H9 (cell line): ENCODE measurements around the gene MSANTD2. TPM values are rescaled to one million over a fixed set of nuclear protein-coding genes. Genes with fewer than 3 reads are reported as not detected.

Experiments used
- DNase-seq: peaks from one replicate; pipeline ENCODE4 v3.0.0-alpha.2; 2017
- H2AFZ ChIP-seq: one replicate; pipeline ENCODE4 v1.6.1; 2013; ENCODE audit warnings: mild to moderate bottlenecking, low read length, control low read depth, moderate library complexity
- H2AK5ac ChIP-seq: 2 replicates; pipeline ENCODE4 v1.6.1; 2013; ENCODE audit warnings: low read length, control low read depth, mixed read lengths; ENCODE audit not compliant: insufficient read length
- H2BK120ac ChIP-seq: one replicate; pipeline ENCODE4 v1.6.1; 2013; ENCODE audit warnings: low read depth, mild to moderate bottlenecking, low read length, control low read depth, inconsistent platforms; ENCODE audit not compliant: poor library complexity, severe bottlenecking
- H2BK12ac ChIP-seq: 2 replicates; pipeline ENCODE4 v1.6.1; 2013; ENCODE audit warnings: low read length, control low read depth, mixed read lengths, low read depth; ENCODE audit not compliant: insufficient read length
- H2BK15ac ChIP-seq: 2 replicates; pipeline ENCODE4 v1.6.1; 2013; ENCODE audit warnings: low read depth, low read length, control low read depth
- H2BK20ac ChIP-seq: one replicate; pipeline ENCODE4 v1.6.1; 2013; ENCODE audit warnings: low read depth, mild to moderate bottlenecking, low read length, control low read depth, inconsistent platforms; ENCODE audit not compliant: poor library complexity, severe bottlenecking
- H2BK5ac ChIP-seq: 2 replicates; pipeline ENCODE4 v1.6.1; 2013; ENCODE audit warnings: low read length, control low read depth, mixed read lengths; ENCODE audit not compliant: insufficient read length
- H3K14ac ChIP-seq: 2 replicates; pipeline ENCODE4 v1.6.1; 2013; ENCODE audit warnings: low read length, control low read depth; ENCODE audit not compliant: insufficient read depth
- H3K18ac ChIP-seq: 2 replicates; pipeline ENCODE4 v1.6.1; 2013; ENCODE audit warnings: low read depth, mild to moderate bottlenecking, mixed read lengths, low read length, control low read depth; ENCODE audit not compliant: insufficient read length
- H3K23ac ChIP-seq: 2 replicates; pipeline ENCODE4 v1.6.1; 2013; ENCODE audit warnings: low read length, control low read depth, mixed read lengths, low read depth; ENCODE audit not compliant: insufficient read length
- H3K23me2 ChIP-seq: 2 replicates; pipeline ENCODE4 v1.6.1; 2013; ENCODE audit warnings: low read depth, mild to moderate bottlenecking, mixed read lengths, low read length, control low read depth; ENCODE audit not compliant: insufficient read length, poor library complexity, severe bottlenecking
- H3K27ac ChIP-seq: 2 replicates; pipeline ENCODE4 v1.5.1; 2013; ENCODE audit warnings: low read length, control low read depth, mixed read lengths, low read depth; ENCODE audit not compliant: insufficient read length
- H3K27me3 ChIP-seq: 2 replicates; pipeline ENCODE4 v1.6.1; 2013; ENCODE audit warnings: low read length, control low read depth, inconsistent platforms; ENCODE audit not compliant: insufficient read depth
- H3K4ac ChIP-seq: 2 replicates; pipeline ENCODE4 v1.6.1; 2013; ENCODE audit warnings: low read depth, mild to moderate bottlenecking, control low read depth, inconsistent platforms, low read length, moderate library complexity
- H3K4me1 ChIP-seq: 2 replicates; pipeline ENCODE4 v1.6.1; 2013; ENCODE audit warnings: low read length, control low read depth, inconsistent platforms; ENCODE audit not compliant: insufficient read depth
- H3K4me2 ChIP-seq: 2 replicates; pipeline ENCODE4 v1.6.1; 2013; ENCODE audit warnings: low read length, control low read depth, mixed read lengths; ENCODE audit not compliant: insufficient read length, insufficient read depth
- H3K56ac ChIP-seq: 2 replicates; pipeline ENCODE4 v1.6.1; 2013; ENCODE audit warnings: low read depth, mild to moderate bottlenecking, mixed read lengths, low read length, control low read depth; ENCODE audit not compliant: insufficient read length
- H3K79me1 ChIP-seq: 2 replicates; pipeline ENCODE4 v1.6.1; 2013; ENCODE audit warnings: low read depth, mild to moderate bottlenecking, moderate library complexity, low read length, control low read depth, inconsistent platforms; ENCODE audit not compliant: insufficient read depth, poor library complexity, severe bottlenecking
- H3K79me2 ChIP-seq: 2 replicates; pipeline ENCODE4 v1.6.1; 2013; ENCODE audit warnings: low read length, control low read depth, inconsistent platforms; ENCODE audit not compliant: insufficient read depth
- H3K9ac ChIP-seq: 2 replicates; pipeline ENCODE4 v1.6.1; 2013; ENCODE audit warnings: low read length, control low read depth, mixed read lengths; ENCODE audit not compliant: insufficient read length; ENCODE audit errors: extremely low read depth
- H3K9me3 ChIP-seq: one replicate; pipeline ENCODE4 v1.6.1; 2013; ENCODE audit warnings: low read depth, low read length, inconsistent platforms; ENCODE audit not compliant: control insufficient read depth
- H3T11ph ChIP-seq: one replicate; pipeline ENCODE4 v1.6.1; 2013; ENCODE audit warnings: mild to moderate bottlenecking, low read length, control low read depth, inconsistent platforms
- H4K20me1 ChIP-seq: one replicate; pipeline ENCODE4 v1.6.1; 2013; ENCODE audit not compliant: control insufficient read depth, insufficient read length, insufficient read depth
- H4K5ac ChIP-seq: 2 replicates; pipeline ENCODE4 v1.6.1; 2013; ENCODE audit warnings: low read depth, mild to moderate bottlenecking, mixed read lengths, low read length, control low read depth; ENCODE audit not compliant: insufficient read length
- H4K8ac ChIP-seq: replicated peaks from 2 replicates; pipeline ENCODE4 v1.6.1; 2013; ENCODE audit warnings: low read length, control low read depth, mixed read lengths, low read depth; ENCODE audit not compliant: insufficient read length
- H4K91ac ChIP-seq: 2 replicates; pipeline ENCODE4 v1.6.1; 2013; ENCODE audit warnings: low read depth, mild to moderate bottlenecking, moderate library complexity, mixed read lengths, low read length, control low read depth; ENCODE audit not compliant: insufficient read length
- H3K27ac Mint-ChIP-seq, 3 experiments: 2 replicates in 2 of 3; 3 replicates in 1 of 3; pipeline ENCODE4 v1.8.0; 2020 to 2021; ENCODE audit warnings: mixed read lengths in 3 of 3, mild to moderate bottlenecking in 1 of 3, moderate library complexity in 1 of 3
- H3K27me3 Mint-ChIP-seq: 2 replicates; pipeline ENCODE4 v1.8.0; 2021; ENCODE audit warnings: low read depth, mild to moderate bottlenecking, moderate library complexity, mixed read lengths
- H3K36me3 Mint-ChIP-seq, 3 experiments: 2 replicates in 2 of 3; 3 replicates in 1 of 3; pipeline ENCODE4 v1.8.0; 2020 to 2021; ENCODE audit warnings: low read depth in 3 of 3, mixed read lengths in 3 of 3; ENCODE audit not compliant: insufficient read depth in 1 of 3
- H3K4me1 Mint-ChIP-seq, 2 experiments: 2 replicates each; pipeline ENCODE4 v1.8.0; 2020; ENCODE audit warnings: mixed read lengths in 2 of 2
- H3K4me3 Mint-ChIP-seq, 2 experiments: 2 replicates in 1 of 2; 3 replicates in 1 of 2; pipeline ENCODE4 v1.8.0; 2020 to 2021; ENCODE audit warnings: mild to moderate bottlenecking in 2 of 2, mixed read lengths in 2 of 2, moderate library complexity in 1 of 2
- H3K9me3 Mint-ChIP-seq, 2 experiments: 2 replicates in 1 of 2; 3 replicates in 1 of 2; pipeline ENCODE4 v1.8.0; 2020; ENCODE audit warnings: mild to moderate bottlenecking in 2 of 2, mixed read lengths in 2 of 2, moderate library complexity in 1 of 2
- CTCF ChIP-seq: fragments of 200-600 bp; sonication (generic); conservative IDR thresholded peaks from 3 replicates; pipeline ENCODE4 v1.8.0; 2021; ENCODE audit warnings: antibody characterized with exemption, mild to moderate bottlenecking
- WGBS: extraction: QIAGEN DNeasy Blood & Tissue Kit; methylation state at CpG from one replicate; pipeline ENCODE4 v1.1.7; 2013; ENCODE audit warnings: missing lambda C conversion rate, low lambda C conversion rate, mixed read lengths; ENCODE audit not compliant: insufficient read length; ENCODE audit errors: extremely low coverage; 5-methylcytosine and 5-hydroxymethylcytosine counted together
- total RNA-seq: library from RNA; stranded (reverse); gene quantifications from 2 replicates; pipeline ENCODE4 v1.2.1, GENCODE V29; 2021

Gene MSANTD2
- total RNA-seq, 1 experiment from 2014 or later, result 18.1 TPM

- Histone ChIP-seq H4K91ac (no peak overlapping the region), H3K27me3 (no peaks in the 10 kb centered on the region; the same call in 1 of the 2 replicates), H3K23me2 (no peaks in the 10 kb centered on the region), H4K8ac (no peak overlapping the region), H2AK5ac (no peak overlapping the region), H2AFZ (no peak overlapping the region), H3K4me2 (no peak overlapping the region), H2BK5ac (no peak overlapping the region), H4K5ac (no peak overlapping the region), H2BK20ac (no peak overlapping the region), H2BK120ac (no peak overlapping the region), H3K14ac (no peak overlapping the region), H3K79me1 (peaks cover 4% of the 10 kb centered on the region), H3K18ac (no peak overlapping the region), H3K79me2 (peaks cover 9% of the 10 kb centered on the region; the same call in 1 of the 2 replicates), H2BK15ac (no peak overlapping the region), H3K4ac (no peak overlapping the region), H3K56ac (no peak overlapping the region), H3K4me1 (no peaks in the 10 kb centered on the region), H2BK12ac (no peak overlapping the region), H4K20me1 (no peaks in the 10 kb centered on the region), H3K23ac (no peak overlapping the region), H3K9me3 (no peaks in the 10 kb centered on the region), H3K27ac (no peak overlapping the region), H3T11ph (no peak overlapping the region), H3K9ac (no peak overlapping the region)
- no peak for TF ChIP-seq CTCF
- Mint-ChIP-seq H3K4me1 (0 out of 4 replicates have a peak, but pooled peaks cover 2 to 3% of the 10 kb centered on the region in 2 experiments), H3K4me3 (no peak overlapping the region), H3K27me3 (no peaks in the 10 kb centered on the region), H3K27ac (no peak overlapping the region), H3K9me3 (no peaks in the 10 kb centered on the region), H3K36me3 (peaks cover 0 to 2% (median 0%) of the 10 kb centered on the region in 3 experiments; a peak in 2 of 7 replicates)
- WGBS, result no CpG with 5 or more reads among the region's 2 CpGs
- DNase-seq, result no peak
Measured at GRCh38 chr11:124784051-124784450, 16.2 kb downstream of the MSANTD2 start.
